Measurements from ENCODE around the gene HUWE1. TPM values are rescaled to one million over a fixed set of nuclear protein-coding genes. Genes with fewer than 3 reads are reported as not detected.

HUWE1 gene
- total RNA-seq, 6 donors from 2014 or later, result 98.1 to 136 (median 121) TPM

- Histone ChIP-seq H3K36me3 (peaks cover 0 to 55% (median 13%) of the 10 kb centered on the region in 4 donors), H3K27ac (no peak overlapping the region), H3K9me3 (no peaks in the 10 kb centered on the region), H3K4me1 (no peaks in the 10 kb centered on the region), H3K4me3 (no peak overlapping the region), H3K27me3 (no peaks in the 10 kb centered on the region)
- ATAC-seq (ENCODE audit: low FRiP score in 2 of 2) (no peak), DNase-seq (no peak)
- WGBS, 2 donors, result 60 to 72% methylated on average over 4 of the region's 4 CpGs
- no peak for TF ChIP-seq CTCF (IDR thresholded peaks at IDR 0.05)
- no peak for TF ChIP-seq POLR2A (IDR thresholded peaks at IDR 0.05)
- TF ChIP-seq EP300 (IDR thresholded peaks at IDR 0.05), result no peak
- TF ChIP-seq POLR2AphosphoS5 (IDR thresholded peaks at IDR 0.05), result no peak
These were observed 81.5 kb downstream of the HUWE1 start for GRCh38 chrX:53605004-53605403.

GRCh38 chrX:53599781-53600396 is 86.6 kb downstream of the HUWE1 start:
- Histone ChIP-seq H3K4me1 (no peaks in the 10 kb centered on the region), H3K27me3 (no peaks in the 10 kb centered on the region), H3K9me3 (no peaks in the 10 kb centered on the region), H3K4me3 (no peak overlapping the region), H3K27ac (no peak overlapping the region), H3K36me3 (peaks cover 0 to 74% (median 19%) of the 10 kb centered on the region in 4 donors)
- 68 to 79% methylated on average over 2 of the region's 2 CpGs for WGBS, 2 donors
- DNase-seq (no peak), ATAC-seq (ENCODE audit: low FRiP score in 2 of 2) (no peak)
- TF ChIP-seq CTCF (IDR thresholded peaks at IDR 0.05) (no peak), POLR2A (IDR thresholded peaks at IDR 0.05) (no peak), POLR2AphosphoS5 (IDR thresholded peaks at IDR 0.05) (no peak), EP300 (IDR thresholded peaks at IDR 0.05) (no peak)

GRCh38 chrX:53598169-53598568 is 88.3 kb downstream of the HUWE1 start:
- Histone ChIP-seq H3K9me3 (no peaks in the 10 kb centered on the region), H3K27me3 (no peaks in the 10 kb centered on the region), H3K4me1 (no peaks in the 10 kb centered on the region), H3K36me3 (peaks cover 1 to 75% (median 22%) of the 10 kb centered on the region in 4 donors), H3K27ac (no peak overlapping the region), H3K4me3 (no peak overlapping the region)
- no peak for TF ChIP-seq POLR2A (IDR thresholded peaks at IDR 0.05)
- no peak for TF ChIP-seq EP300 (IDR thresholded peaks at IDR 0.05)
- TF ChIP-seq POLR2AphosphoS5 (IDR thresholded peaks at IDR 0.05), result no peak
- TF ChIP-seq CTCF (IDR thresholded peaks at IDR 0.05), result no peak
- 79 to 83% methylated on average over 2 of the region's 2 CpGs for WGBS, 2 donors
- no peak for ATAC-seq (ENCODE audit: low FRiP score in 2 of 2)
- DNase-seq, result no peak

GRCh38 chrX:53595266-53595810 is 91.2 kb downstream of the HUWE1 start:
- ATAC-seq (ENCODE audit: low FRiP score in 2 of 2), result no peak
- H3K9me3 ChIP-seq, result no peaks in the 10 kb centered on the region

GRCh38 chrX:53594354-53594753 is 92.2 kb downstream of the HUWE1 start:
- no peaks in the 10 kb centered on the region for H3K27me3 ChIP-seq
- no peaks in the 10 kb centered on the region for H3K4me1 ChIP-seq
- 50 to 78% methylated on average over 1 of the region's 1 CpG for WGBS, 2 donors
- H3K9me3 ChIP-seq, result no peaks in the 10 kb centered on the region
- no peak overlapping the region for H3K4me3 ChIP-seq
- DNase-seq, result no peak
- ATAC-seq (ENCODE audit: low FRiP score in 2 of 2), result no peak
- no peak overlapping the region for H3K27ac ChIP-seq
- H3K36me3 ChIP-seq, result peaks cover 13 to 77% (median 42%) of the 10 kb centered on the region in 4 donors
- TF ChIP-seq CTCF (IDR thresholded peaks at IDR 0.05) (no peak), POLR2A (IDR thresholded peaks at IDR 0.05) (no peak), EP300 (IDR thresholded peaks at IDR 0.05) (no peak), POLR2AphosphoS5 (IDR thresholded peaks at IDR 0.05) (no peak)

More at GRCh38 chrX:53595266-53595810, 91.2 kb downstream of the HUWE1 start:
- H3K36me3 ChIP-seq, result peaks cover 13 to 77% (median 37%) of the 10 kb centered on the region in 4 donors
- no peak for TF ChIP-seq POLR2AphosphoS5 (IDR thresholded peaks at IDR 0.05)
- no peaks in the 10 kb centered on the region for H3K4me1 ChIP-seq
- WGBS, 2 donors, result 74 to 83% methylated on average over 7 of the region's 7 CpGs
- H3K27ac ChIP-seq, result no peak overlapping the region
- H3K4me3 ChIP-seq, result no peak overlapping the region
- H3K27me3 ChIP-seq, result no peaks in the 10 kb centered on the region
- DNase-seq, result peak in 1 of 2 donors; percentile 10

Data from upper lobe of left lung (tissue), 6 donors.